Adrenal gland (tissue), 5 donors: ENCODE results near the gene PTPRD.

Source experiments
- POLR2A ChIP-seq, 2 donors: fragments of 450-650 bp; IDR thresholded peaks; one replicate each; pipeline ENCODE4 v1.6.1; 2017; ENCODE audit warnings: antibody characterized with exemption in 2 of 2, mild to moderate bottlenecking in 2 of 2, moderate library complexity in 1 of 2
- TF ChIP-seq, protein P1 (sequence below), 6 experiments: fragments of 450-650 bp in 4 of 6; fragments of 200-600 bp in 2 of 6; sonication (generic) in 1 of 6; IDR thresholded peaks; 1 replicate in 5 of 6; 2 replicates in 1 of 6; pipeline versions ENCODE4 v1.5.1 to v1.8.0; 2016 to 2021; ENCODE audit warnings: antibody characterized with exemption in 6 of 6, mild to moderate bottlenecking in 2 of 6, moderate library complexity in 1 of 6
- donor health status: DM: no; HTN: no; CAD: no.

DNA sequence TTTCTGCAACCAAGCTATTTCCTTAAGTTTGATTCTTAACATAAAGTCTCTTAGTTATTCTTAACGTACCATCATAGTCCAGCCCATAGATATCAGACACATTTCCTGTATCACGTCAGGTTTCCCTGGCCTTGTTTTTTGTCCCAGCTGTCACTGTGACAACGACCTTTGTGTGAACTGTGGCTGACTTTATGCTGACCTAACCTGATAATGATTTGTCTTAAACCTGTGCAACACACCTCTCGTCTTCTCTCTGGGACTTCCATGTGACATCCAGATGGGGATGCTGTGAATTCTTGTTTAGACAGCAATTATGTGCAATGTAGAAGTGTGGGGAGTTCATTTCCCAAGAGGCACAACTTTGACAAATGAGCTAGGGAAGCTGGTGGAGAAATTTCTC lies 662.8 kb downstream of the PTPRD start:
- no peak for TF ChIP-seq POLR2A (IDR thresholded peaks at IDR 0.05)
- TF ChIP-seq, protein P1, sequence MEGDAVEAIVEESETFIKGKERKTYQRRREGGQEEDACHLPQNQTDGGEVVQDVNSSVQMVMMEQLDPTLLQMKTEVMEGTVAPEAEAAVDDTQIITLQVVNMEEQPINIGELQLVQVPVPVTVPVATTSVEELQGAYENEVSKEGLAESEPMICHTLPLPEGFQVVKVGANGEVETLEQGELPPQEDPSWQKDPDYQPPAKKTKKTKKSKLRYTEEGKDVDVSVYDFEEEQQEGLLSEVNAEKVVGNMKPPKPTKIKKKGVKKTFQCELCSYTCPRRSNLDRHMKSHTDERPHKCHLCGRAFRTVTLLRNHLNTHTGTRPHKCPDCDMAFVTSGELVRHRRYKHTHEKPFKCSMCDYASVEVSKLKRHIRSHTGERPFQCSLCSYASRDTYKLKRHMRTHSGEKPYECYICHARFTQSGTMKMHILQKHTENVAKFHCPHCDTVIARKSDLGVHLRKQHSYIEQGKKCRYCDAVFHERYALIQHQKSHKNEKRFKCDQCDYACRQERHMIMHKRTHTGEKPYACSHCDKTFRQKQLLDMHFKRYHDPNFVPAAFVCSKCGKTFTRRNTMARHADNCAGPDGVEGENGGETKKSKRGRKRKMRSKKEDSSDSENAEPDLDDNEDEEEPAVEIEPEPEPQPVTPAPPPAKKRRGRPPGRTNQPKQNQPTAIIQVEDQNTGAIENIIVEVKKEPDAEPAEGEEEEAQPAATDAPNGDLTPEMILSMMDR (IDR thresholded peaks at IDR 0.05), result no peak
